GM19023 (cell line): Measurements from ENCODE around the gene SLC35E4.
"Not testable (repeated sequence)": the region's sequence is repeated elsewhere in the genome, so short reads cannot be mapped to it uniquely, and the experiment has no call there.

Source experiments
- ATAC-seq: cut with Tn5 transposase; IDR thresholded peaks from one replicate; pipeline ENCODE4 v1.9.1; 2021; ENCODE audit warnings: mild to moderate bottlenecking, moderate library complexity; ENCODE audit not compliant: unreplicated experiment

The SLC35E4 gene

GRCh38 chr22:30635273-30636225 lies at the start of gene SLC35E4:
TSS of gene SLC35E4 (plus strand) at chr22:30635781. CDS start at chr22:30636451, 670 bp downstream.
- ATAC-seq = peak; percentile 80

DNA sequence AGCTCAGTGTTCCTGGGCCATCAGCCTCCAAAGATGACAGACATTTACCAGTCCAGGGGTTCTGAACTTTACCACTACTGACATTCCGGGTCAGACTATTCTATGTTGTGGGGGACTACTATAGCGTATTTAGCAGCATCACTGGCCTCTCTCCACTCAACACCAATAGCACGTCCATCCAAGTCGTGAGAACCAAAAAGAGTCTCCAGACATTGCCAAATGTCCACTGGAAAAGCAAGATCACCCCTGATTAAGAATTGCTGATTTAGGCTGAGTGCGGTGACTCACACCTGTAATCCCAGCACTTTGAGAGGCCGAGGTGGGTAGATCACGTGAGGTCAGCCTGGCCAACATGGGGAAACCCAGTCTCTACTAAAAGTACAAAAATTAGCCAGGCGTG lies 49.2 kb upstream of the SLC35E4 start:
- no peak for ATAC-seq

DNA sequence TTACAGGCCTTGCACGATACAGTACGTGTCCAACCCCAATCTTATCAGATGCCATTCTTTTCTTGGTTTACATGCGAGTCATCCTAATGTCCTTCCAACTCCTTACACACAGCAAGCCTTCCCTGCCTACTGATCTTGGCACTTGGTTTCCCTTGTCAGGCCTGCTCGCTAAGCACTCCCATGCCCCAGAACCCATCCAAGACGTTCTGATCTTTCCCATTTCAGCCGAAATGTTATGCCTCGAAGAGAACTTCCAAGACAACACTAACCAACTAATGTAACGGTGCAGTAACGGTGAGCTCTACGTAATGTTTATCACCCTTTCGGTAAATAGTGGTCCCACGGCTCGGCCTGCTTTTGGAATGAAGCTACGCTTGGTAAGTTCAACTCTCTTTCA lies 44.4 kb upstream of the SLC35E4 start:
- no peak for ATAC-seq

GRCh38 chr22:30591588-30592359 lies 43.8 kb upstream of the SLC35E4 start, which contains the start of gene PES1:
TSS of gene PES1 (minus strand) at chr22:30591910. CDS start at chr22:30591833, 77 bp downstream.
- peak; percentile 98 for ATAC-seq

DNA sequence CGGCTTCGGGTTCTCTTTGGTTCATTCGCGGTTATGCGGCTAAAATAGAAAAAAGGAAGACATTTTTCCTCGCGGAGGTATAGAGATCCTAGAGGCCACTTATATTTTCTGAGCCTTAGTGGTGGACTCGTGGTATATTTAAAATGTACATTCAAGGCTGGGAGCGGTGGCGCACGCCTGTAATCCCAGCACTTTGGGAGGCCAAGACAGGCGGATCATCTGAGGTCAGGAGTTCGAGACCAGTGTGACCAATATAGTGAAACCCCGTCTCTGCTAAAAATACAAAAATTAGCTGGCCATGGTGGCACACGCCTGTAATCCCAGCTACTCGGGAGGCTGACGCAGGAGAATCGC lies 43.2 kb upstream of the SLC35E4 start:
- not testable (repeated sequence) for ATAC-seq

DNA sequence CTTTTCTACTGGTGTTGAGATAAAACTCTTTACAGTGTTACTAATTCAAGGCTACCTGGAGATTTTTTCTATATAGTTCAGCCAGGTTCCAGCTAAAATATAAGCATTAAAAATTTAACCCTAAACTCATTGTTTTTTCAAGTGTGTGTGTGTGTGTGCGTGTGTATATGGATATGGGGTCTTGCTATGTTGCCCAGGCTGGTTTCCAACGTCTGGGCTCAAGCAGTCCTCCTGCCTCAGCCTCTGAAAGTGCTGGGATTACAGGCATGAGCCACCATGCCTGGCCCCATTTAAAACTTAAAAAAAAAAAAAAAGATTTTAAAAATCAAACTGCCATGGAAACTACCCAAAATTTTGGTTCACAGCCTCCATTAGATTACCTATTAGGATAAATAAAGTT lies 39.4 kb upstream of the SLC35E4 start:
- no peak for ATAC-seq

DNA sequence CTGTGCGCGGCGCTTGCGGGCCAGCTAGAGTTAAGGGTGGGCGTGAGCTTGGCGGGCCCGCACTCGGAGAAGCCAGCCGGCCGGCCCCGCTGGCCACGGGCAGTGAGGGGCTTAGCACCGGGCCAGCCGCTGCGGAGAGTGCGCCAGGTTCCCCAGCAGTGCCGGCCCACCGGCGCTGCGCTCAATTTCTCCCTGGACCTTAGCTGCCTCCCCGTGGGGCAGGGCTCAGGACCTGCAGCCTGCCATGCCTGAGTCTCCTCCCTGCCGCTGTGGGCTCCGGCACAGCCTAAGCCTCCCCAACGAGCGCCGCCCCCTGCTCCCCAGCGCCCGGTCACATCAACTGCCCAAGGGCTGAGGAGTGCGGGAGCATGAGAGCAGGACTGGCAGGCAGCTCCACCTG lies 38.7 kb upstream of the SLC35E4 start:
- ATAC-seq = no peak

DNA sequence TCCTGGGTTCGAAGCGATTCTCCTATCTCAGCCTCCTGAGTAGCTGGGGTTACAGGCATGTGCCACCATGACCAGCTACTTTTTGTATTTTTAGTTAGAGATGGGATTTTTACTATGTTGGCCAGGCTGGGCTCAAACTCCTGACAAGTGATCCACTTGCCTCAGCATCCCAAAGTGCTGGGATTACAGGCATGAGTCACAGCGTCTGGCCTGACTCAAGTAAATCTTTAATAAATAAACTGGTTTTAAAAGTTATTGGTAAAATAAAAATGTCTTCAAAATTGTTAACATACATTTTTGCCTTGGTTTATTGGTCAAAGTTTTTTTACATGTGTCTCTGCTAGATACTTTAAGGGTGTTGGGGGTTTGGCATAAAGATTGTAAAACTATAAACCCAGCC lies 36.6 kb upstream of the SLC35E4 start:
- no peak for ATAC-seq

- no peak for ATAC-seq
These were observed 34.7 kb upstream of the SLC35E4 start for GRCh38 chr22:30600921-30601320.

GRCh38 chr22:30601464-30601863 lies 34.1 kb upstream of the SLC35E4 start:
- ATAC-seq = no peak

DNA sequence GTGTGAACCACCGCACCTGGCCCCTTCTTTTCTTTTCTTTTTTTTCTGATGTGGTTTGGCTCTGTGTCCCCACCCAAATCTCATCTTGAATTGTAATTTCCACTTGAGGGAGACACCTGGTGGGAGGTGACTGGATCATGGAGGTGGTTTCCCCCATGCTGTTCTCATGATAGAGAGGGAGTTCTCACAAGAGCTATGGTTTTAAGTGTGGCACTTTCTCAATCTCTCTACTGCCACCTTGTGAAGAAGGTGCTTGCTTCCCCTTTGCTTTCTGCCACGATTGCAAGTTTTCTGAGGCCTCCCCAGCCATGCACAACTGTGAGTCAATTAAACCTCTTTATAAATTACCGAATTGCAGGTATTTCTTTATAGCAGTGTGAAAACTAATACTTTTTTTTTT lies 33.5 kb upstream of the SLC35E4 start:
- no peak for ATAC-seq

DNA sequence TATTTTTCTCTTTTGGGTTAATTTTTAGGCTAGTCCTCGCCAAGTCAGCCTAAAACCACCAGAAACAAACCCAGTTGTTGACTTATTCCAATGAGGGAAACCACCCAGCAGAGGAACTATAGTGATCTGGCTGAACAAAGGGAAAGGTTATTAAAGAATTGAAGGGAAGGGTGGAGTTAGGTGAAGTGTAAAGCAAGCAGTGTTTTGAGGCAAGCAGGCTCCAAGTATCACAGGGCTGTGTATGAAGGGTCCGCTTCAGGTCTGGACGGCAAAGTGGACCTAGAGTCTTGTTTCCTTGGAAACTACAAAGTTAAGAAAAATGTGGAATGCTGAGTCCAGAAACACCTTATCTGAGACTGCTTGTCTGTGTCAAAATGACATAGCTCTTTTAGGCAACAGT lies 31.8 kb upstream of the SLC35E4 start:
- no peak for ATAC-seq

DNA sequence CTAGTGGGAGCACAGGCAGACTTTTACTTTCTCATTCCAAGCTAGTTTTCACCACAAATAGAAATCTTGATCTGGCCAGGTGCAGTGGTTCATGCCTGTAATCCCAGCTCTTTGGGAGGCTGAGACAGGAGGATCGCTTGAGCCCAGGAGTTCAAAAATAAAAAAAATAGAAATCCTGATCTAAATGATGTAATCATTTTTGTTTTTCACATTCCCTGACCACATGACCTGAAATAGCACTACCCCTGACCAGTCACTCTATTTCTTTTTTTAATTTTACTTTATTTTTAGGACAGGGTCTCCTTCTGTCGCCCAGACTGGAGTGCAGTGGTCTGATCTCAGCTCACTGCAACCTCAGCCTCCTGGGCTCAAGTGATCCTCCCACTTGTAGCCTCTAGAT lies 30.9 kb upstream of the SLC35E4 start:
- no peak for ATAC-seq

- no peak for ATAC-seq
These were observed 30.0 kb upstream of the SLC35E4 start for GRCh38 chr22:30605449-30606110.

- ATAC-seq = peak; percentile 48
These were observed 28.9 kb upstream of the SLC35E4 start, which contains the start of gene TCN2 for GRCh38 chr22:30606455-30607299. TSS of gene TCN2 (plus strand) at chr22:30607174. CDS start at chr22:30607332, 158 bp downstream.

- ATAC-seq = no peak
These were observed 28.2 kb upstream of the SLC35E4 start for GRCh38 chr22:30607300-30607930.

GRCh38 chr22:30607939-30608338 lies 27.6 kb upstream of the SLC35E4 start:
- no peak for ATAC-seq

DNA sequence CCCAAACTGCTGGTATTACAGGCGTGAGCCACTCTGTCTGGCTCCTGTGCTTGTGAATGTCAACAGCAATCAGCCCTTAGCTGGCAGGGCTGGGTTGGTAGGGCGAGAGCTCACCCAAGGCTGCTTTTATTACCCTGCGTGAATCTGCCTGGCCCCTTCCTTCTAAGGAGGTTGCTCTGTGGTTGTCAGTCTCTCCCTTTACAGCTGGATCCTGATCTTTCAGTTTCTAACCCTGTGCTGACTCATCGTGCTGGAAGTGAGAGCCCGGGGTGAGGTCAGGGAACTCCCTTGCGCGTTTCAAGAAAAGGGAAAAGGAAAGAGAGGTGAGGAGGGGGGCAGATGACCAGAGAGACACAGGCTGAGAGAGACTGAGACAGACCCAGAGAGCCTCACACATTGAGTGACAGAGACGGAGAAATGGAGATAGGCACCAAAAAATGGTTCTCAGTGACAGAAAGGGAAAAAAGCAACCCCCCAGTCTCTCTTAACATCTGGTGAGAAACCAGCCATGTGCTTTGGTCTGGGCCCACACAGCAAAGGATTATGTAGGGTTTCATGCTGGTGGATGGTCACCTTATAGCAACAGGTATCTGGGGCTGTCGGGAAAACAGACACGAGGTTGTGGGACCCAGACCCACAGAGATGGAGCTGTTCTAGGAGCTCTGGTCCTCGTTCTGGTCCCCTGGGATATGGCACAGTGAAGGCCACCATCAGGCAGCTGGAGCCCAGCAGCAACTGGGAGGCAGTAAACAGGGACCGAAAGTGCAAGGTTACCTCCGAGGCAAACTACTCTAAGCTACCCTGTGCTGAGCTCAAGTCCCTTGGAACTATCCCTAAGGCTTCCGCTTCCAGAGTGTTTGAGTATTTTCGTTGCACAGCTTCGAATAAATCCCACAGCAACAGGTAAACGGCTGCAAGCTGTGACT lies 26.1 kb upstream of the SLC35E4 start:
- no peak for ATAC-seq

- no peak for ATAC-seq
These were observed 25.3 kb upstream of the SLC35E4 start for GRCh38 chr22:30610299-30610698.
